GM21447 (cell line): ENCODE measurements around the gene MPZL3.

Source experiments
- ATAC-seq: cut with Tn5 transposase; IDR thresholded peaks from one replicate; pipeline ENCODE4 v1.9.1; 2021; ENCODE audit not compliant: unreplicated experiment

Gene MPZL3

GRCh38 chr11:118233377-118233776 is 18.8 kb downstream of the MPZL3 start:
- no peak for ATAC-seq

DNA sequence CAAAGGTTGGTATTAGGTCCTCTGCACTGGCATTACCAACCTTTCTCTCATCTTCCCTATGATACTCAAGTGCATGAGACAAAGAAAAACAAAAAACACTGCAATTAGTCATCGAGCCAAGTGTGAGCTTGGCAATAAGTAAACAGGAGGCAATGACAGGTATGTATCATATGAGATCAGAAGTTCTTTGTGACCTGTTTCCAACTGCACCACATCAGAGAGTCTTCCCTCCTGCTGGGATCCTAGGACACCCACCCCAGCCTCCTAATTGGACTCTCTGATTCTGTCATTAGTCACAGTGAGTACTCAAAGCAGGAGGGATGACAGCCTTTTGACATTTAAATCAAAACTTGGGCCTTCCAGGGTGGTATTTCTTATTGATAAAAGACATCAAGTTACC is 19.5 kb downstream of the MPZL3 start:
- no peak for ATAC-seq

DNA sequence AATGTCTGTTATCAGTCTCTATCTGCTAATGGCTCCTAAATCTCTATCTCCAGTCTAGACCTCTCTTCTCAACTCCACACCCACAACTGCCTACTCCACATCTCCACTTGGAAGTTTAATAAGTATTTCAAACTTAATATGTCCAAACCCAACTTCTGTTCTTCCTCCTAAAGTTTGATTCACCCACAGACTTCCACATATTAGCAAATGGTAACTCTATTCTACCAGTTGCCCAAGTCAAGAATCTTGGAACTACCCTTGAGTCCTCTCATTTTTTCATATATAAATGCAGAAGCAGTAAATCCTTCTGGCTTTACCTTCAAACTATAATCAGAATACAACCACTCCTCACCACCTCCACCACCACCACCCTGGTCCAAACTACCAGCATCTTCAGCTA is 20.7 kb downstream of the MPZL3 start:
- ATAC-seq = no peak

DNA sequence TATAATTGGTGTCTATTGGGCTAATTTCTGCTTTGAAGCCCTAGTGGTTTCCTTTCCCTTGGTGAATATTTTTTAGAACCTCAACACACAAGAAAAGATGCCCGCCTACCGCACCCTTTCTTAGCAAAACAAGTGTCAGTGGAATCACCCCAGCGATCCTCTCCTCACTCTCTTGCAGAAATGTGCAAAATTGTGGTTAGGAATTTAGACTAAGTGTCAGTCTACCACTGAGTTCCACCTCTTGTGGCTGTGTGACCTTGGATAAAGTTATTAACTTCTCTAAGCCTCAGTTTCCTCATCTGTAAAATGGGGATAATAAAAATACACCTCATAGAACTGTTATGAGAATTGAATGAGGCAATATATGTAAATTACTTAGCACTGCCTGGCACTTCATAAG is 22.1 kb downstream of the MPZL3 start:
- ATAC-seq = no peak

DNA sequence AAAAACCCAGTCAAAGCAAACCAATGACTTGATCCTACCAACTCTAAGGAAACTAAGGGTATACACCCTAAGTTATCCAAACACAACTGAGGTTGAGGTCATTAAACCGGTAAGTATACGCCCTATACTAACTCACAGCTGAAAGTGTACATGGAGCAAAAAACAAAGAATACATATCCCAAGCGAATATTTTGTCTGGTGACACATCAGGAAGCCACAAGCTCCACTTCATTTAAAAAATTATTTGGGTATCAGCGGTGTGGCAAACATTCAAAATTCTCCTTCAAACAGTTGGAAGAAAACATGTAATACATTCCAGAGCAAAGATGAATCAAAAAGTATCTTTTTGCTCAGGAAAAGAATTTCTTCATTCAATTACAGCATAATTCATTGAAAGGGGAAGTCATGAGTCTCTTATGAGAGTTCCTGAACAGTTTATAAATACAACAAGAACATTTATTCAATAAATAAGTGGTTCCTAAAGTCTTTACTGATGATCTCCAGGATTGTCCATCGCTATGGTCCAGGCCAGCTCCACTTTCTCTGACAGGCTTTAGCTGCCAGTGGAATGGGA is 22.8 kb downstream of the MPZL3 start:
- no peak for ATAC-seq

GRCh38 chr11:118227865-118228785 is 24.0 kb downstream of the MPZL3 start:
- peak; percentile 74 for ATAC-seq

- no peak for ATAC-seq
These were observed 25.4 kb downstream of the MPZL3 start for GRCh38 chr11:118226781-118227180.

DNA sequence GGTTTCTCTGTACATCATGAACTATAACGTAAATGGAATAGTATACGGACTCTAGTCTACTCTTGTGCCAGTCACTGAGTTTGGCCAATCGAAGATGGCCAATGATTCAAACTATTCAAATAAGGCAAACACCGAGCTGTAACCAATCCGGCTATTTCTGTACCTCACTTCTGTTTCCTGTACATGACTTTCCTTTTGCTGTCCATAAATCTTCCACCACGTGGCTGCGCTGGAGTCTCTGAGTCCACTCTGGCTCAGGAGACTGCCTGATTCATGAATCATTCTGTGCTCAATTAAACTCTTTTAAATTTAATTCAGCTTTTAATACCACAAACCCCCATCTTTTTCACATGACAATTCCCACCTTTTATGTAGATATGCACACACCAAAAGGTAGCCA is 25.9 kb downstream of the MPZL3 start:
- no peak for ATAC-seq

- ATAC-seq = peak; percentile 41
These were observed 27.5 kb downstream of the MPZL3 start, which contains the start of gene JAML for GRCh38 chr11:118224511-118225188. TSS of gene JAML (minus strand) at chr11:118225011. CDS start at chr11:118214866, 10,145 bp downstream.

DNA sequence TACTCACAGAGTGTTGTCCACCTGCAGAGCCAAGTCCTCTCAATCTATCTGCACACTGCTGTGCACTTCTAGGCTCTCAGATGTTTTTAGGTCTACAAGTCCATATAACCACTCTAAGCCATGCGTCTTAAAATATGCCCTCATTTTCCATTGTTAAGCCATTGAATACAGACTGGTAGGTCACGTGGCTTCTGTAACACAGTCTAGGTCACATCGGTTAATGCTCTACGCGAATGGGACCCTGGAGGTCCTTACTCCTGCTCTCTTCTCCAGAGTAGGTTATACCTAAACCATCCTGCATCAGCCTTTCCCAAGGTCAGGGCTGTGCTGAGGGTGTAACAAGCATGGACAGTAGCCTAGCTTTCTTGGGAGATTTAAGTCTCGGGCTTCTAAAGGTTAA is 28.2 kb downstream of the MPZL3 start:
- no peak for ATAC-seq

DNA sequence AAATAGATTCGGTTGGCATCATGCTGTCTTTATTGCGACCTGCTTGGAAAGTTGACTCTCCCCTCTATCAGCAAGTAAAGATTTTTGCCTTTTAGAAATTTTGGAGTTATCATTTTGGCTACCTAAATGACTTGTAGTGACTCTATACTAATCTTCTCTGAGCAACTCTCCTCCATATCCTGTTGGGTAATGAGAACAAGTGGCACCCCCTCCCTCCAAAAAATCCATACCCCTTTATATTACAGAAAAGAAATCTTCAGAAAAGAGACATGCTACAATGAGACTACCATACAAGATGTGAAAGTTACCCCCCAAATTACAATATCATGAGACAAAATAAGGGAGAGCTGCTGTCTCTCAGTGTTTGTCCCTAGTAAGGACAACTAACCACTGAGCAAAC is 28.6 kb downstream of the MPZL3 start:
- no peak for ATAC-seq

DNA sequence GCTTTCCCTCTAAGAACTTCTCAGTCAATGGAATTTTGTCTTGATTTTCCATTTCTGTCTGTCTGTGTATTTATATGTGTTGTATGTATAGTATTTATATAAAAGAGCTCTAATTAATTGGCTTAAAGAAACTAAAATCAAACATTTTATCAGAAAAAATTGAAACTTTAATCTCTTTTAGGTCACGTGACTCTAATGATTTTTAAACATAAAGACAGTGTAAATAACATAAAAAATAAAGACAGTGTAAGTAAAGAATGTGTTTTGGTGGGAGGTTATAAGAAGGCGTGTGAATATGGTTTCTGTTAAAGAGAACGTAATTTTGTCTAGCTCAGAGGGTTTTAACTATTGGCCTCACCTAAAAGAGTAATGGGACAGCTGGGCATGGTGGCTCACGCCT is 29.7 kb downstream of the MPZL3 start:
- ATAC-seq = no peak

GRCh38 chr11:118221419-118221818 is 30.7 kb downstream of the MPZL3 start:
- no peak for ATAC-seq

GRCh38 chr11:118219732-118220131 is 32.4 kb downstream of the MPZL3 start:
- ATAC-seq = no peak

DNA sequence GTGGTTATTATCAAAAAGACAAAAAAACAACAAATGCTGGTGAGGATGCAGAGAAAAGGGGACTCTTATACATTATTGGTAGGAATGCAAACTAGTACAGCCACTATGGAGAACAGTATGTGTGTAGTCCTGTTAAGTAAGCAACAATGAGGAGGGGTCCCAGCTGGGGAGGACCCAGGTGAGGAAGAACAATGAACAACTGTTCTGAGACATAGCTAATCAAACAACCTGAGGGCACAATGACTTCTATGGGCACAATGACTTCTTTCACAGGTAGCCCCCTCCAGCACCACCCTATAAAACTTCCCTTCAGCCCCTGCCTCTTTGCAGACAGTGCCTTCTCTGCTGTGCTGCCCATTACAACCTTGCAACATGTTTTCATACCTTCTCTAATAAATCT is 32.9 kb downstream of the MPZL3 start:
- ATAC-seq = no peak

DNA sequence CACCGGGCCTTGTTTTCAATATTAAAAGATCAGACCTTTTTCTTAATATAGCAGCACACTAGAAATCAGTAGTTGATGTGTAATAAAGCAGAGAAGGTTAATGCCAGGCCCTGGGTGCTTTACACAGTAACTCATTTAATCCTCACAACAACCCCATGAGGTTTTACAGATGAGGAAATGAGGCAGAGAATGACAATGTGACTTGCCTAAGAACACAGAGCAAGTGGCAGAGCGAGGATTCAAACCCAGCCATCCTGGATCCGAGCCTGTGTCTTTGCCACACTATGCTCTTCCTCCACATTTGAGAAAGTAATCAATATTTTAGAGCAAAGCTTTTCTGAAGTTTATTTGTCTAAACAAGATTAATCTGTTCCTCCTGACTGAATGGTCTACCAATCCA is 34.6 kb downstream of the MPZL3 start:
- ATAC-seq = no peak

- peak; percentile 47 for ATAC-seq
These were observed 35.3 kb downstream of the MPZL3 start for GRCh38 chr11:118216621-118217481.

DNA sequence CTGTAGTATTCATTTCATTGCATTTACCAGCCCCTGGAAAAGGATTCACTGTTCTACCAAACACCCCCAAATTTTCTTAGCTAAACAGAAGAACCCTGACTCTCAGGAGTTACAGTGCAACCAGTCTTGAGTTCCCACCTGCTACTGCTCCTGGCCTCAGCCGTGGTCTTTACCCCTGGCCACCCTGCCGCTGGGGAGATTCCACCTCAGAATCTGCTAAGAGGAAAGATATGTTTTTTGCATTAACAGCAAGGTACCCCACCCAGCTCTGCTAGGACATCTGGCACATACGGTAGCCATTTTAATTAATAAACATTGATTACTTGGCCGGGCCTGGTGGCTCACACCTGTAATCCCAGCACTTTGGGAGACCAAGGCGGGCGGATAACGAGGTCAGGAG is 36.4 kb downstream of the MPZL3 start:
- no peak for ATAC-seq

- no peak for ATAC-seq
These were observed 36.9 kb downstream of the MPZL3 start for GRCh38 chr11:118215262-118215661.

GRCh38 chr11:118214210-118214914 is 37.8 kb downstream of the MPZL3 start:
- ATAC-seq = no peak
